ENCODE data around the gene COL20A1. TPM values are rescaled to one million over a fixed set of nuclear protein-coding genes. Genes with fewer than 3 reads are reported as not detected.

COL20A1 gene
- polyA plus RNA-seq, 2 of the 4 experiments (the other 2 are of a cell fraction), result 0.21 to 0.93 TPM

DNA sequence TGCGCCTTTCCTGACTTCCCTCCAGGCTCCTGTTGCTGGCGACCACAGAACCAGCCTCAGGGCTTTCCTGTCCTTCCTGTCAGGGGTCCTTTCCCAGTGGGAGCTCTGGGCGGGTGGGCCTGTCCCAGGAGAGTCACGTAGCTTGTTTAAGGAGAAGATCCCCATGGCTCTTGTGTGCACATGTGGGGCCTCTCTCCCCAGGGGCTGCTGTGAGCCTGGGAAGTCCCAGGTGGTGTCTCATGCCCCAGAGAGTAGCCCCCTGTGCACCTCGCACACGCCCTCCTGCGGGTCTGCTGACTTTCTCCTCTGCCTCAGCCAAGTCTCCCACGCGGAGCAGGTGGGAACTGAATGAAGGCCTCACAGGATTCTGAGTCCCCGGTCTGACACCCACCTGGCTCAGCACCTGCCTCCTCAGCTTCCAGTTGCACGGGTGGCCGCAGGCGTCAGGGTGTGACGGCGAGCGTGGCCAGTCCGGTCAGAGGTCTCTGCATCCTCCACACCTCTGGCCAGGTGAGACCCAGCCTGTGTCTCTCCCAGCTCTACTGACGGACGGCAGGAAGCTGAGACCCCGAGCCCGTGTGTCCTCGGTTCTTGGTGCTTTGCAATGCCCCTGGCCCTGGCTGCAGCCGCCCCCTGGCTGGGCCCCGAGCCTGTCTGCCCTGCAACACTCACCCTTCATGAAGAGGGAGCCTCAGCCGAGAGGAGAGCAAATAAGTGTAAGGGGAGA lies 33.1 kb upstream of the COL20A1 start (continued):
- TF ChIP-seq NR3C1 (IDR thresholded peaks at IDR 0.05), result no peak

GRCh38 chr20:63260521-63260920 lies 32.5 kb upstream of the COL20A1 start:
- POLR2A ChIA-PET, result no interaction called here
- H3K4me2 ChIP-seq, result no peak overlapping the region
- DNase-seq (ENCODE audit: low read depth in 1 of 2, low spot score in 1 of 2), result no peak
- ATAC-seq, result peak in 1 of 2 experiments; percentile 8; a peak in 3 of 6 replicates
- no peak overlapping the region for H3K4me3 ChIP-seq
- FAIRE-seq, result no peak
- no peaks in the 10 kb centered on the region for H3K9me3 ChIP-seq
- no peak for TF ChIP-seq CBX2 (IDR thresholded peaks at IDR 0.05; ENCODE audit: borderline replicate concordance, low read depth)
- no peak for TF ChIP-seq SREBF2 (IDR thresholded peaks at IDR 0.05)
- TF ChIP-seq ZNF302 (CRISPR knock-in tag; IDR thresholded peaks at IDR 0.05), result no peak
- peaks cover 16% of the 10 kb centered on the region; the same call in 2 of the 3 replicates for H3K4me1 ChIP-seq
- CTCF ChIA-PET, result interaction anchor here (0.9 to 4.4 kb wide), 6 partner anchors 9 to 79 kb away, joined by 3 to 48 read pairs (median 4); no protein-coding TSS in a partner anchor
- H3K27ac ChIP-seq, result peak overlapping the region in 1 of 2 experiments; percentile 53; a peak in 2 of 6 replicates
- 82% methylated on average over 15 of the region's 15 CpGs for WGBS (ENCODE audit: missing lambda C conversion rate)

DNA sequence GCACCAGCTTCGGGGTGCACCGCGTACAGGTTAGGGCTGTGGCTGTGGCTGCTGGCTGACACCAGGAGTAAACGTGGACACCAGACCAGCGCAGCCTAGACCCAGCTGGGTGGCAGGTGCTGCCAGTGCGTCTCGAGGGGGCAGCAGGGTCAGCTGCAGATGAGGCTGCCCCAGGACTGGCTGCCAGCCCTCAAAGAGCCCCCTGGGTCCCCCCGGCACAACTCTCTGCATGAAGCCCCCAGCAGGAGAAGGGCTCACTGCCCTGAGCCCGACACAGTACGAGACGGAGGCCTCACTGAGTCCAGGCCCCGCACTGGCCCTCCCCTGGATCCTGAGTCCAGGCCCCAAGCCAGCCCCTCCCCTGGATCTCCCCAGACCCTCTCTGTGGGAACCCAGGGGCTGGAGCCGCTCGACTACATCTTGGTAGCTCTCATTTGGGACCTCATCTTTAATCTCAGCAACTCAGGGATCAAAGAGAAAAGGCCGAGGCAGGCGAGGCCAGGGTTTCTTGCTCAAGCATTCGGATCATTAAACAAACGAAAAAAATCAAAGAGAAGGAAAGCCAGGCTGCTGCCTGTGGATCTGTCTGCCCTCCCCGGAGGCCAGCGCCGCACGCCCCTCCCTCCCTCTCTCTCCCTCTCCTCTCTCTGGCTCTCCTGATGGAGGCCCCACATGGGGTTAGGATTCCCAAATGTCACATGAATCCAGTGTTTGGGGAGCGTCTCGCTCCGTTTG lies 31.8 kb upstream of the COL20A1 start:
- DNase-seq (ENCODE audit: low read depth in 1 of 2, low spot score in 1 of 2), result no peak
- Histone ChIP-seq H3K27ac (peak overlapping the region in 1 of 2 experiments; percentile 53; a peak in 3 of 6 replicates), H3K4me1 (peaks cover 12% of the 10 kb centered on the region; the same call in 1 of the 3 replicates), H3K9me3 (no peaks in the 10 kb centered on the region), H3K4me2 (no peak overlapping the region), H3K4me3 (no peak overlapping the region)
- 72% methylated on average over 23 of the region's 25 CpGs for WGBS (ENCODE audit: missing lambda C conversion rate)
- TF ChIP-seq HOXB13 (CRISPR knock-in tag; IDR thresholded peaks at IDR 0.05; ENCODE audit: low read depth) (no peak), HOXA7 (CRISPR knock-in tag; IDR thresholded peaks at IDR 0.05) (no peak), CBX2 (IDR thresholded peaks at IDR 0.05; ENCODE audit: borderline replicate concordance, low read depth) (no peak), PHF8 (IDR thresholded peaks at IDR 0.05; ENCODE audit: borderline replicate concordance, low read depth) (no peak), FOSB (CRISPR knock-in tag; IDR thresholded peaks at IDR 0.05) (no peak), POLR2A (IDR thresholded peaks at IDR 0.05; ENCODE audit: low read length) (no peak), CTCF (IDR thresholded peaks at IDR 0.05) (no peak), POLR2AphosphoS2 (conservative IDR thresholded peaks at IDR 0.05; ENCODE audit: low read length) (no peak), MAFK (IDR thresholded peaks at IDR 0.05; ENCODE audit: partially characterized antibody) (no peak)
- TF ChIP-seq, protein P1, sequence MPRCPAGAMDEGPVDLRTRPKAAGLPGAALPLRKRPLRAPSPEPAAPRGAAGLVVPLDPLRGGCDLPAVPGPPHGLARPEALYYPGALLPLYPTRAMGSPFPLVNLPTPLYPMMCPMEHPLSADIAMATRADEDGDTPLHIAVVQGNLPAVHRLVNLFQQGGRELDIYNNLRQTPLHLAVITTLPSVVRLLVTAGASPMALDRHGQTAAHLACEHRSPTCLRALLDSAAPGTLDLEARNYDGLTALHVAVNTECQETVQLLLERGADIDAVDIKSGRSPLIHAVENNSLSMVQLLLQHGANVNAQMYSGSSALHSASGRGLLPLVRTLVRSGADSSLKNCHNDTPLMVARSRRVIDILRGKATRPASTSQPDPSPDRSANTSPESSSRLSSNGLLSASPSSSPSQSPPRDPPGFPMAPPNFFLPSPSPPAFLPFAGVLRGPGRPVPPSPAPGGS (IDR thresholded peaks at IDR 0.05), result no peak
- TF ChIP-seq, protein P2, sequence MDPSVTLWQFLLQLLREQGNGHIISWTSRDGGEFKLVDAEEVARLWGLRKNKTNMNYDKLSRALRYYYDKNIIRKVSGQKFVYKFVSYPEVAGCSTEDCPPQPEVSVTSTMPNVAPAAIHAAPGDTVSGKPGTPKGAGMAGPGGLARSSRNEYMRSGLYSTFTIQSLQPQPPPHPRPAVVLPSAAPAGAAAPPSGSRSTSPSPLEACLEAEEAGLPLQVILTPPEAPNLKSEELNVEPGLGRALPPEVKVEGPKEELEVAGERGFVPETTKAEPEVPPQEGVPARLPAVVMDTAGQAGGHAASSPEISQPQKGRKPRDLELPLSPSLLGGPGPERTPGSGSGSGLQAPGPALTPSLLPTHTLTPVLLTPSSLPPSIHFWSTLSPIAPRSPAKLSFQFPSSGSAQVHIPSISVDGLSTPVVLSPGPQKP (IDR thresholded peaks at IDR 0.05; ENCODE audit: low read depth, low read length), result no peak
- POLR2A ChIA-PET, result no interaction called here
- CTCF ChIA-PET, result interaction anchor here (1.1 to 4.4 kb wide), 4 partner anchors 9 to 38 kb away, joined by 3 to 48 read pairs (median 4); no protein-coding TSS in a partner anchor
- ATAC-seq, result peak in 1 of 2 experiments; percentile 33; a peak in 3 of 6 replicates
- FAIRE-seq, result no peak

Measured in A549 (cell line).